ENCODE measurements around the gene RTTN. TPM values are rescaled to one million over a fixed set of nuclear protein-coding genes. Genes with fewer than 3 reads are reported as not detected.

The RTTN gene
- total RNA-seq, 1 experiment from 2014 or later: 16.9 TPM

DNA sequence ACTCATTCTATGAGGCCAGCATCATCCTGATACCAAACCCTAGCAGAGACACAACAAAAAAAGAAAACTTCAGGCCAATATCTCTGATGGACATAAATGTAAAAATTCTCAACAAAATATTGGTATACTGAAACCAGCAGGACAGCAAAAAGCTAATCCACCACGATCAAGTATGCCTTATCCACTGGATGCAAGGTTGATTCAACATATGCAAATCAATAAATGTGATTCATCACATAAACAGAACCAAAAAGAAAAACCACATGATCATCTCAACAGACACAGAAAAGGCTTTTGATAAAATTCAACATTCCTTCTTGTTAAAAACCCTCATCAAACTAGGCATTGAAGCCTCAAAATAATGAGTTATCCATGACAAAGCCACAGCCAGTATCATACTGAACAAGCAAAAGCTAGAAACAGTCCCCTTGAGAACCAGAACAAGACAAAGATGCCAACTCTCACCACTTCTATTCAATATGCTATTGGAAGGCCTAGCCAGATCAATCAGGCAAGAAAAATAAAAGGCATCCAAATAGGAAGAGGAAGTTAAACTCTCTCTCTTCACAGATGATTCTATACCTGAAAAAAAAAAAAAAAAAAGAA lies 45.3 kb downstream of the RTTN start:
- intact Hi-C loops (cut with micrococcal nuclease; ENCODE audit: unreplicated experiment): no loop called here
- ATAC-seq: no peak
- no peaks in the 10 kb centered on the region for H3K9me3 ChIP-seq (ENCODE audit: control insufficient read depth, insufficient read depth, low read depth, low read length)
- H3K27ac ChIP-seq (ENCODE audit: low read length): no peak overlapping the region
- CTCF ChIA-PET: no interaction called here
- no TSS peak for BruUV-seq (replicated peaks)
- DNase-seq (ENCODE audit: low read depth, low spot score): no peak
- H3K27me3 ChIP-seq (ENCODE audit: control insufficient read depth, insufficient read depth, low read length): no peaks in the 10 kb centered on the region
- POLR2A ChIA-PET: no interaction called here
- no peaks in the 10 kb centered on the region; the same call in 1 of the 2 replicates for H3K36me3 ChIP-seq (ENCODE audit: control insufficient read depth, insufficient read depth, low read length)
- H3K4me1 ChIP-seq (ENCODE audit: control insufficient read depth, insufficient read depth, low read length): no peaks in the 10 kb centered on the region
- in situ Hi-C loops (cut with HindIII; ENCODE audit: low pct_unique_long_range_greater_than_20kb, low sequenced_read_pairs): no loop called here
- TF ChIP-seq TCF7L2 (IDR thresholded peaks at IDR 0.05; ENCODE audit: low read depth, low read length) (no peak), CTCF (IDR thresholded peaks at IDR 0.05) (no peak)
- no peak overlapping the region for H3K4me3 ChIP-seq (ENCODE audit: low read depth in 2 of 2, low read length in 2 of 2)

- Histone ChIP-seq H3K9me3 (ENCODE audit: control insufficient read depth, insufficient read depth, low read depth, low read length) (no peaks in the 10 kb centered on the region), H3K27me3 (ENCODE audit: control insufficient read depth, insufficient read depth, low read length) (no peaks in the 10 kb centered on the region), H3K4me3 (ENCODE audit: low read depth in 2 of 2, low read length in 2 of 2) (no peak overlapping the region), H3K4me1 (ENCODE audit: control insufficient read depth, insufficient read depth, low read length) (no peaks in the 10 kb centered on the region), H3K36me3 (ENCODE audit: control insufficient read depth, insufficient read depth, low read length) (no peaks in the 10 kb centered on the region; the same call in 1 of the 2 replicates), H3K27ac (ENCODE audit: low read length) (no peak overlapping the region)
- ATAC-seq (no peak), DNase-seq (ENCODE audit: low read depth, low spot score) (no peak)
- no TSS peak for BruUV-seq (replicated peaks)
- in situ Hi-C loops (cut with HindIII; ENCODE audit: low pct_unique_long_range_greater_than_20kb, low sequenced_read_pairs) (no loop called here), intact Hi-C loops (cut with micrococcal nuclease; ENCODE audit: unreplicated experiment) (no loop called here)
- ChIA-PET CTCF (no interaction called here), POLR2A (no interaction called here)
- TF ChIP-seq, protein P1, sequence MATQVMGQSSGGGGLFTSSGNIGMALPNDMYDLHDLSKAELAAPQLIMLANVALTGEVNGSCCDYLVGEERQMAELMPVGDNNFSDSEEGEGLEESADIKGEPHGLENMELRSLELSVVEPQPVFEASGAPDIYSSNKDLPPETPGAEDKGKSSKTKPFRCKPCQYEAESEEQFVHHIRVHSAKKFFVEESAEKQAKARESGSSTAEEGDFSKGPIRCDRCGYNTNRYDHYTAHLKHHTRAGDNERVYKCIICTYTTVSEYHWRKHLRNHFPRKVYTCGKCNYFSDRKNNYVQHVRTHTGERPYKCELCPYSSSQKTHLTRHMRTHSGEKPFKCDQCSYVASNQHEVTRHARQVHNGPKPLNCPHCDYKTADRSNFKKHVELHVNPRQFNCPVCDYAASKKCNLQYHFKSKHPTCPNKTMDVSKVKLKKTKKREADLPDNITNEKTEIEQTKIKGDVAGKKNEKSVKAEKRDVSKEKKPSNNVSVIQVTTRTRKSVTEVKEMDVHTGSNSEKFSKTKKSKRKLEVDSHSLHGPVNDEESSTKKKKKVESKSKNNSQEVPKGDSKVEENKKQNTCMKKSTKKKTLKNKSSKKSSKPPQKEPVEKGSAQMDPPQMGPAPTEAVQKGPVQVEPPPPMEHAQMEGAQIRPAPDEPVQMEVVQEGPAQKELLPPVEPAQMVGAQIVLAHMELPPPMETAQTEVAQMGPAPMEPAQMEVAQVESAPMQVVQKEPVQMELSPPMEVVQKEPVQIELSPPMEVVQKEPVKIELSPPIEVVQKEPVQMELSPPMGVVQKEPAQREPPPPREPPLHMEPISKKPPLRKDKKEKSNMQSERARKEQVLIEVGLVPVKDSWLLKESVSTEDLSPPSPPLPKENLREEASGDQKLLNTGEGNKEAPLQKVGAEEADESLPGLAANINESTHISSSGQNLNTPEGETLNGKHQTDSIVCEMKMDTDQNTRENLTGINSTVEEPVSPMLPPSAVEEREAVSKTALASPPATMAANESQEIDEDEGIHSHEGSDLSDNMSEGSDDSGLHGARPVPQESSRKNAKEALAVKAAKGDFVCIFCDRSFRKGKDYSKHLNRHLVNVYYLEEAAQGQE (IDR thresholded peaks at IDR 0.05; ENCODE audit: insufficient read depth in 1 of 2, low read depth in 2 of 2, low read length in 1 of 2): no peak
- TF ChIP-seq POLR2AphosphoS5 (IDR thresholded peaks at IDR 0.05; ENCODE audit: low read depth, low read length) (no peak), CTCF (IDR thresholded peaks at IDR 0.05) (no peak), TCF7L2 (IDR thresholded peaks at IDR 0.05; ENCODE audit: low read depth, low read length) (no peak), SIN3A (IDR thresholded peaks at IDR 0.05; ENCODE audit: borderline replicate concordance, insufficient read depth, low read depth, low read length) (no peak)
Observed at GRCh38 chr18:70158992-70159717, 46.3 kb downstream of the RTTN start.
